GM13976 (cell line): ENCODE data around the gene RNASE11.

Experiments
- DNase-seq: peaks from one replicate; pipeline ENCODE4 v3.0.0; 2012; ENCODE audit warnings: low spot score
- CTCF ChIP-seq: IDR thresholded peaks from 2 replicates; pipeline ENCODE4 v1.5.1; 2012; ENCODE audit warnings: borderline replicate concordance, mild to moderate bottlenecking; ENCODE audit not compliant: insufficient read depth; ENCODE audit errors: extremely low read depth, missing control alignments, control extremely low read depth
- in situ Hi-C: fragments of 300-500 bp; cut with MboI; formaldehyde crosslinking; loops from one replicate; pipeline ENCODE4 v1.12.0; 2022; ENCODE audit warnings: low sequenced_read_pairs, mixed read lengths, inconsistent platforms; ENCODE audit not compliant: unreplicated experiment

Gene RNASE11

DNA sequence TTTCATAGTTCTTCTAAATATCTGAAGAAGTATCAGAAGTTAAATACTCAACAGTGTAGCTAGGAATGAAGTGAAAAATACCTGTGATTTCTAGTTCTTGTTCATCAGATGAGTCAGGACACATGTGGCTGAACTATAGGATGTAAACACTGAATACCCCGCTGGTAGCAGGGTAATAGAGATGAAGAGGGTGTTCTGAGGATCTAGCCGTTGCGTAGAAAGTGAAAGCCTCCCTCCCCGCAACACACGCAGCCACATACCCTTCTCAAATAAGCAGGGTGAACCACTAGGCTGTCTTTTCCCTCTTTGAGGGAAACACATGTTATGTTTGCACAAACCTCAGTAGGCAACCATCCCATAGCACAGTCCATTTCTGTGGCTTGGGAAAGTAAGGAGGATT is 19.8 kb upstream of the RNASE11 start:
- no peak for TF ChIP-seq CTCF
- in situ Hi-C loops: loop anchor here (10.0 kb wide), 1 partner anchor 283 kb away; no protein-coding TSS in a partner anchor
- no peak for DNase-seq

DNA sequence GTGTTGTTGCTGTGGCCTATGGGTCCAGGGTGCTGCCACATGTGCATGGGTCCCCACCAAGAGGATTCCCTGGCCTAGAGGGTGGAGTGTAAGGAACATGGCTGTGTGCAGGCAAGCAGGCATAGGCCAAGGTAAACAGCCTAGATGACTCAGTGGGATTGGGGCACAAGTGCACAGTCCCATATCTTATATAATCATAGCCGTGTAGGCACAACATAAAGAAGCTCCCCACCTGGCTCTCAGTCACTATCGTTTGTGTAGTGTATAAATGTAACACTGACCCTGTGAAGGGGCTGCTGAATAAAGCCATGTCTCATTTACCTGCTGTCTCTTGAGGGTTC is 19.1 kb upstream of the RNASE11 start:
- in situ Hi-C loops: loop anchor here (10.0 kb wide), 1 partner anchor 282 kb away; no protein-coding TSS in a partner anchor
- DNase-seq: no peak
- TF ChIP-seq CTCF: no peak

- in situ Hi-C loops: loop anchor here (10.0 kb wide), 1 partner anchor 282 kb away; no protein-coding TSS in a partner anchor
- TF ChIP-seq CTCF: peak; percentile 55
- peak; percentile 39 for DNase-seq
Observed at GRCh38 chr14:20606190-20606901, 18.5 kb upstream of the RNASE11 start.

- no peak for DNase-seq
- no peak for TF ChIP-seq CTCF
- in situ Hi-C loops: loop anchor here (10.0 kb wide), 1 partner anchor 279 kb away; no protein-coding TSS in a partner anchor
Observed at GRCh38 chr14:20603813-20604690, 16.3 kb upstream of the RNASE11 start.

DNA sequence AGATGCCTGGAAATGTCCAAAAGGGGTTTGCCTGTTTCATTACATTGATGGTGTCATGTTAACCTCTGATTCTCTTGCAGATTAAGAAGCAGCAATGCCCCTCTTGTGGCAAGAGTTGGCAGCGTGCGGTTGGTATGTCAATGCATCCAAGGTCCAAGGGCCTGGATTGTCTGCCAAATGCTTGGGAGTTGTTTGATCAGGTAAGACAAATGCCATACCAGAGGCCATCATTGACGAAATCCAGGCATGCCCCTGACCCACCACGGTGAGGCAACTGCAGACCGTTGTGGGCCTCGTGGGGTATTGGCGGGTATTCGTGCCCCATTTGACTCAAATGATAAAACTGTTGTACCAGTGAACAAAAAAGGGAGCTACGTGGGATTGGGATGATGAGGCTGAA is 14.8 kb upstream of the RNASE11 start:
- no peak for DNase-seq
- in situ Hi-C loops: loop anchor here (10.0 kb wide), 1 partner anchor 278 kb away; no protein-coding TSS in a partner anchor
- TF ChIP-seq CTCF: no peak

DNA sequence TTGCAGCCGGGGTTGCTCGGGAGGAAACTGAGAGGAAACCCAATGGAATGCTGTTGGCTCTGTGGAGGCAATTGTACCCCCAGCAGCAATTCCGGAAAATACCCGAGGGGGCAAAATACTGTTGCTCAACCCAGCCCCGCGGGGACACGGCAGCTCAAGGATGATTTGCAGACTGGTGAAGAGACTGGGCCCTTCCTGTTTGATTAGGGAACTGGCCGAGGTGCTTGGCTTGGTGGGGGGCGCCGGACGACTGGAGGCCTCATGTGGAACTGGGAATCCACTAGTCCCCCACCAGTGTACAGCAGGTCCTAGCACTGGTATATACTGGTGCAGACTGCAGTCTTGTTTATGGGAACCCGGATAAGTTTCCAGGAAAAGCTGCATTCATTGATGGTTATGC is 13.7 kb upstream of the RNASE11 start:
- in situ Hi-C loops: loop anchor here (10.0 kb wide), 1 partner anchor 277 kb away; no protein-coding TSS in a partner anchor
- no peak for TF ChIP-seq CTCF
- no peak for DNase-seq
